GM21825 (cell line): ENCODE results near the gene SLC22A16.
"Not testable (repeated sequence)": the region's sequence is repeated elsewhere in the genome, so short reads cannot be mapped to it uniquely, and the experiment has no call there.

ENCODE experiments used
- ATAC-seq: cut with Tn5 transposase; IDR thresholded peaks from one replicate; pipeline ENCODE4 v1.9.1; 2021; ENCODE audit warnings: mild to moderate bottlenecking, moderate library complexity; ENCODE audit not compliant: unreplicated experiment

SLC22A16 gene

GRCh38 chr6:110476046-110476849, at the start of gene SLC22A16:
Gene SLC22A16 (minus strand): TSS chr6:110476613. CDS start chr6:110476574, 39 bp downstream.
- ATAC-seq, result no peak

DNA sequence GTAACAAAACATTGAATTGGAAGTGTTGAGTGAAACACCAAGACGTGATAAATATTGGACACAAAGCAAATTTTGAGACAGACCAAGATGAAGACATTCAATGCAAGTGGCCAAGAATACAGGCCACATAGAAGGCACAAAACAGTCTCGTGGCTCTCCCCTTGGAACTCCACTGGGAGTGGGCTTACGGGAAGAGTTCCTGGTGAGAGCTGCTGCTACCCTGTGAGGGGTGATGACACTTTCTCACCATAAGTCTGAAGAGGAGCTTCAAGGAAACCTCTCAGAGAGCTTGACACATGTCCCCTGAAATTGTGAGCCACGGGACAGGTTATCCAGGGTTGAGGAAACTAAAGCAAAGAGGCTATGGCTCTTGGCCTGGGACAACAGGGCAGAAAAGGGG, 48.6 kb upstream of the SLC22A16 start:
- no peak for ATAC-seq

DNA sequence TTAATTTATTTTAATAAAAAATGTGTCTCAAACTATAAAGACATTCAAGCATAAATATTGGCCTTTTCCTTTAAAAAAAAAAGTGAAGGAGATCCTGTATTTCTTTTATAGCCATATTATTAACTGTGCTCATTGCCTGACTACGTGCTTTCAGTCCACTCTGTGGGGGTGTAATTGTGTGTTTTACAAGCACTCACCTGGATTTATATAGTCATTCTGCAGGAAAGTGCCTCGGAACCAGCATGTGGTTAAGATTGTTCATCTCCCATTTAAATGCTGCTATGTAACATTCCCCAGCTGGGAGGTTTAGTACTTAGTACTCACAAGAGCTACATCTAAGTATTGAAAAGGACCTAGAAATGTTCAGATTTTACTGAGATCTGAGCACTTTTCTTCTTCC, 47.9 kb upstream of the SLC22A16 start:
- ATAC-seq, result no peak

- ATAC-seq, result no peak
Measured at GRCh38 chr6:110523451-110524021, 47.1 kb upstream of the SLC22A16 start.

- ATAC-seq, result no peak
Measured at GRCh38 chr6:110522427-110522826, 46.0 kb upstream of the SLC22A16 start.

- ATAC-seq, result no peak
Measured at GRCh38 chr6:110520992-110521543, 44.7 kb upstream of the SLC22A16 start.

DNA sequence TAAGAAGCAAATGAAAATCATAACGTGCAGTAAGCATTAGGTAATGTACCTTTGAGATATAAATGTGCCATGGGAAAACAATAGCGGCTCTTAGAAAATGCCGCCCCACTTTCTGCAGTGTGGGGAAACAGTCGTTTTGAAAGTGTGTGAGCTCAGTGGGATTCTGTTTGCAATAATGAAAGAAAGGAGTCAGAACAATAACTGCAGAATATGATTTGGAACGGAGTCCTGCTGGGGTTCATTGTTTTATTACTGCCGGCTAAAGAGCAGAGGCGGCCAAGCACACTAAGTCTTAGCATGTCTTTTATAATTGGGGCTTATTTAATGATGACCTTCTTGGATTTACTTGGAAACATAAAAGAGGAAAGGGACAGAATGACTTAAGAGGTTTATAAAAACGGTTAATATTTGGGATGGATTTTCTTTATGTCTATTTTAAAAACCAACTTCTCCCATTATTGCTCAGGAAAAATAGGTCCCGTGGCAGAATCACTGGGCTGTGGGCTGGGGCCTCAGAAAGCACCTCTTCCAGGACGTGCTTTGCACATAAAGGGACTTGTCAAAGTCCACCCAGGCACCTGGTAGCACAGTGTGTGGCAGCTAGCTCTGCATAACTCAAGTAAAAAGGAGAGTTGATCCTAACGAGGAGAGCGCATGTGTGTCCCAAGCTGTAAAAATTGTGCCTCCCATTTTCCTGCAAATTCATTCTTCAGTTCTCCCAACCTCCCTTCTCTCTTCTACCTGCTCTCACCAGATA, 44.0 kb upstream of the SLC22A16 start:
- no peak for ATAC-seq

- ATAC-seq, result no peak
Measured at GRCh38 chr6:110517601-110518281, 41.3 kb upstream of the SLC22A16 start.

GRCh38 chr6:110517034-110517433, 40.6 kb upstream of the SLC22A16 start:
- no peak for ATAC-seq

DNA sequence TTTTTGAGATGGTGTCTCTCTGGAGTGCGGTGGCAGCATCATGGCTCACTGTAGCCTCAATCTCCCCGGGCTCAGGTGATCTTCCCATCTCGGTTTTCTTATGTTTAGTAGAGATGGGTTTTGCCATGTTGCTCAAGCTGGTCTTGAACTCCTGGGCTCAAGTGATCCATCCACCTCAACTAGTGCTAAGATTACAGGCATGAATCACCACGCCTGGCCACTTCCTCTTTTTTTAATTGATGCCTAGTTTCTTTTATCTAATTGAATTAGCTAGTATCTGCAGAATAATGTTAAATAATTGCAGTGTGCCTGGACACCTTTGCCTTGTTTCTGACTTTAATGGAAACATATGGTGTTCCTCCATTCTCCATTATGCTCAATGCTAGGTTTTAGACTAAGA, 38.4 kb upstream of the SLC22A16 start:
- no peak for ATAC-seq

- ATAC-seq, result no peak
Measured at GRCh38 chr6:110512991-110513390, 36.6 kb upstream of the SLC22A16 start.

GRCh38 chr6:110512549-110512948, 36.1 kb upstream of the SLC22A16 start:
- not testable (repeated sequence) for ATAC-seq

GRCh38 chr6:110511401-110511800, 35.0 kb upstream of the SLC22A16 start:
- no peak for ATAC-seq

DNA sequence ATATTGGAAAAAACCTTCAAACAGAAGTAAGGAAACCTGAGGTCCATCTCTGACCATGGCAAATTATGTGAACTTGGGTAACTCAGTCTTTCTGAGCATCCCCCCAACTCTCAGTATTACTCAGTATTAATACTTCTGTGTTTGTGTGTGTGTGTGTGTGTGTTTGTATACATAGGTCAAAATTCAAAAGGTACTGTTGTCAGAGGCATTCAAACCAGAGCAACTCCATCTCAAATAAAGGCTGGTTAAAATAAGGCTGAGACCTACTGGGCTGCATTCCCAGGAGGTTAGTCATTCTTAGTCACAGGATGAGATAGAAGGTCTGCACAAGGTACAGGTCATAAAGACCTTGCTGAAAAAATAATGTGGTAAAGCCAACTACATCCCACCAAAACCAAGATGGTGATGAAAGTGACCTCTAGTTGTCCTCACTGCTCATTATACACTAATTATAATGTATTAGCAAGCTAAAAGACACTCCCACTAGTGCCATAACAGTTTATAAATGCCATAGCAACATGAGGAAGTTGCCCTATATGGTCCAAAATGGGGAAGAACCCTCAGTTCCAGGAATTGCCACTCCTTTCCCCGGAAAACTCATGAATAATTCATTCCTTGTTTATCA, 33.3 kb upstream of the SLC22A16 start:
- ATAC-seq, result no peak

- not testable (repeated sequence) for ATAC-seq
Measured at GRCh38 chr6:110504891-110505290, 28.5 kb upstream of the SLC22A16 start.

GRCh38 chr6:110495949-110496348, 19.5 kb upstream of the SLC22A16 start:
- no peak for ATAC-seq

- ATAC-seq, result no peak
Measured at GRCh38 chr6:110493253-110493800, 16.9 kb upstream of the SLC22A16 start.

DNA sequence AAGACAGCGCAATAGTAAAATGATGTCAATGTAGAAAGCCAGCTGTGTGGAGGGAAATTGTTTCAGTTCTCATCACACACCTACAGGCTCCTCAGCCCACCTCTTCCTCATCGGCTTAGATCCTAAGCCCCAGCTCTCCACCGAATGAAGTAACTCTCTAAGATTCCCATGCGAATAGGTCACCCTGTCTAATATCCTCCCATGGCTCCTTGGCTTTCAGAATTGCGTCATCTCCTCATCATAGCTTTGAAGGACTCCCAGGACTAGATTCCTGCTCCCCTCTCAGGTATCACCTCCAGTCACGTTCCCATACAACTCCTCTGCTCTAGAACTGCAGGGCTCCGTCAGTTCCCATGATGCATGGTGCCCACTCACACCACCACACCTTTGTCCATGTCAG, 16.2 kb upstream of the SLC22A16 start:
- no peak for ATAC-seq

DNA sequence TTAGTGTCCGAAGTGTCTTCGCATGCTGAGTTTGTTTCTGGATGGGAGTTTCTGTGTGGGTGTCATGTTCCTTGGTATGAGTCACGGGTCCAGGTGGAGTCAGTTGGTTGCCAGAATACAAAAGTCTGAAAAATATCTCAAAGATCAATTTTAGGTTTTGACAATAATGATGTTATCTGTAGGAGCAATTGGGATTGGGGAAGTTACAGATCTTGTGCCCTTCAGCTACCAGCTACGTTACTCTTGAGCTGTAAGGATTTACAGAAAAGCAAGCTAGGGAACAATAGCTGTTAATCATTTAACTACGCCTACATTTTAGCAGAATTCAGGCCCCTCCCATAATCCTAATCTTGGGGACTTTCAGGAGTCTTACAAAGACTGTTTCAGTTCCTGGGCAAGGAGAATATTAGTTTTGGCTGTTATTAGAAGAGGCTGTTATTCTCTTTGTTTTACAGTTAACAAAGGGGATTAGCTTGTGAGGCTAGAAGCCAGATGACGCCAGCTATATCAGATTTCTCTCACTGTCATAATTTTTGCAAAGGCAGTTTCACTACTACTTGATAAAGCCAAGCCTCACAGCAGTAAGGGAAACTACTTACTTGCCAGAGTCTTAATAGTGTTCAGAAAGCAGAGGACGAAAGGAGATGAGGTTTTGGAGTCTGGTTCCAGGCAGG, 15.4 kb upstream of the SLC22A16 start:
- no peak for ATAC-seq

- ATAC-seq, result no peak
Measured at GRCh38 chr6:110491299-110491643, 14.9 kb upstream of the SLC22A16 start.
